HG02870 (cell line): ENCODE data around the gene GART.
"Not testable (repeated sequence)": the region's sequence is repeated elsewhere in the genome, so short reads cannot be mapped to it uniquely, and the experiment has no call there.

Experiments
- ATAC-seq: cut with Tn5 transposase; IDR thresholded peaks from one replicate; pipeline ENCODE4 v1.9.1; 2021; ENCODE audit warnings: mild to moderate bottlenecking, moderate library complexity; ENCODE audit not compliant: unreplicated experiment

GART gene

GRCh38 chr21:33541756-33542639 is at the start of gene GART:
Gene GART, minus strand, starts transcription at chr21:33542117. Its CDS starts 2,802 bp downstream, at chr21:33539315.
- ATAC-seq, result peak; percentile 48

DNA sequence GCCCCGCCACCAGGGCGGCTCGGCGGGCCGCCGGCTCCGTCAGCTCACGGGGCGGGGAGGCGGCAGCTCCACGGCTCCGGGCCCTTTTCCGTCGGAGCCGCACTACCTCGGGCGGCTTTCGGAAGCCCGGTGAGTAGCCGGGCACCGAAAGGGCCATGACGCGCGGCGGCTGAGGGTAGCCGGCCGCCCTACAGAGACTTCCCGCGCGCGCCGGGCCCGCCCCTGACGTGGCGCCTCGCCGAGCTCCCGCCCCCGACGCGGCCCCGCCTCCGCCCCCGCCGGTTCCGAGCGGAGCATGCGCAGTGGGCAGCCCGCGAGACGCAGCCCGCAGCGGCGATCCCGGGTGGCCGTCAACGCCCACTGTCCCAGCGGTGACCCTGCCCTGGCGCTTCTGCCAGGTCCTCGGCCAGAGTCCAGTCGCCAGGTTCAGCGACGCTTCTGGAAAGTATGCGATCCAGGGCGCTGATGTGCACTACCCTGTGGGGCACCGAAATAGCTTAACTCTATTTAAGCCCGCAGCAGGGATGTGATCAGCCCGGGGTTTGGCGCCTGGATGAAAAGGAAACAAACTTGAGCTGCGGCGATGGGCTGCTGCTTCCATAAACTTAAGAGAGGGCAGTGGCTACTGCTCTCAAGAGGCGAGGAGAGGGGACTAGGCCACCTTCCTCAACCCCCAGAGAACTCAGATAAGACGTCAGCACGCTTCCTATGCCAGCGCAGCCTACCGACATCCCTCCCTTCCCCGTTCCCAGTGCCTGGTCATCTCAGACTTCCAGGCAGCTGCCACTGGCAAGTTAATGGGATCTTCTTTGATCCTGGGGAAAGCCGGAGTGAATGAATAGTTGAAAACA is 46.8 kb upstream of the GART start, which contains the start of gene DONSON:
TSS of gene DONSON (minus strand) at position 200 of the 851 bp plus-strand sequence. CDS start at position 157, 43 bp downstream.
- ATAC-seq, result peak; percentile 84

GRCh38 chr21:33587792-33588484 is 46.0 kb upstream of the GART start:
- peak; percentile 40 for ATAC-seq

DNA sequence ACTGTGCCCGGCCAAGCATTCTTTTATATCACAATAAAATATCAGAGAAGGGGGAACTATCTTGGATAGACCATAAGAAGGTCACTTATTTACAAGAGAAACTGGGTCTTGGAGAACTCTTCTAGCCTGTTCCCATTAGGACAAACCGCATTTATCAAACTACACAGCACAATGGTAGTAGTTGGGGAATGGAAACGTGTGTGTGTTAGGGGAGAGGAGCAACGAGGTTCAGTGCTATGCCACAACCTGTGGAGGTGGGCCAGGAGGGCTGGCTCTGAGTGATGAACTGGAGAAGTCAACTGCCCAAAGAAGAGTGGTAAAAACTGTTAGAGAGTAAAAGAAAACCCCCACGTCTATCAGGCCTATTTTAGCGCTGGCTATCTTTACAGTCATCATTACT is 45.0 kb upstream of the GART start:
- ATAC-seq, result no peak

DNA sequence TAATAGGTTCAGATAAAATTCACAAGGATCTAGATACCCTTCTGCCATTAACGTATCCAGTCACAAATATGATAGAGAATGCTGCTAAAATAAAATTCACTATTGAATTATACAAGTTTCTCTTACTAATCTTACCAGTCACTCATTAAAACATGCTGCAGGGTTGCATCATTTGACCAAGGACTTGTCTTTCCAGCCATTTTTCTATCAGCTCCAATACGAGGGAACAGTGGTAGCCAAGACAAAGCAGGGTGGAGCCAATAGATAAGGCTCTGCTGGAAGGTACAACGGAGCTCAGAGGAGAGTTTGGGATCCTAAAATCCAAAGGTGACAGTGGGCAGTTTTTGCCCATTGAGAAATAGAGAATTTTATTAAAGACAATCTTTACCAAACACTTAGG is 42.5 kb upstream of the GART start:
- no peak for ATAC-seq

DNA sequence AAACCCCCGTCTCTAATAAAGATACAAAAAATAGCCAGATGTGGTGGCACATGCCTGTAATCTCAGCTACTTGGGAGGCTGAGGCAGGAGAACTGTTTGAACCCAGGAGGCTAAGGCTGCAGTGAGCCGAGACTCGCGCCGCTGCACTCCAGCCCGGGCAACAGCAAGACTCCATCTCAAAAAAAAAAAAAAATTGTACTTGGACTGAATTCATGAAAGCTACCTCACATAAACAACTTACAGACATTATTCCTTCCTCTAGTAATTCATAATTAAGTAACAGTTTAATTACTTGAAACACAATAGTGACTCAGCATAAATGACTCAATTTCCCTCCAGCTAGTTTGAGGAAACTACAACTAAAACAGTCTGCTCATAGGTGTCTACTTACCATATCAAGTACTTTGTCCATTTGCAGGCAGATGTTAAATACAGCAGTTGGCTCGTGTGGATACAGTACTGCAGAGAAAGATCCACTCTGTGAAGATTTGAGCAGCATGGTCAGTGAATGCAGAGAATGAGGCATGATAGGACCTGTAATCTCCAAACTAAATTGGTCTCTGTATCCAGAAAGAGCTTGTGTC is 37.1 kb upstream of the GART start:
- no peak for ATAC-seq

DNA sequence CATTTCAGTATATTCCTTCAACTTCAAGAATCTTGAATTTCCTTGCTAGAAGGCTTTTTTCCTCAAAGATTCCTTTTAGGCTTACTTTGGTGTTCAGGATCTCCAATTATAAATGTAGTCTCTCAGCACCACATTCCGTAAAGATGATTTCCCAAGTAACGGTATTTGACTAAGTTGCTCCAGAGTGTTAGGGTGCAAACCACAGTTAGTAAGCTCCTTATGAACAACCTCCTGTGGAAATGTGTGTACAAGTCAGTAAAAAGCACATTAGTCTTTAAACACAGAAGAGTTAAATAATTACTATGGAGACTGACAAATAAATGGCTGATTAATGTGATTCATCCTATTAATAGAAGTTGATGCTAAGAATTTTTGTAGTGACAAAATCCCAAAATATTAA is 36.3 kb upstream of the GART start:
- ATAC-seq, result no peak

- not testable (repeated sequence) for ATAC-seq
Measured at GRCh38 chr21:33576741-33577141, 34.8 kb upstream of the GART start.

DNA sequence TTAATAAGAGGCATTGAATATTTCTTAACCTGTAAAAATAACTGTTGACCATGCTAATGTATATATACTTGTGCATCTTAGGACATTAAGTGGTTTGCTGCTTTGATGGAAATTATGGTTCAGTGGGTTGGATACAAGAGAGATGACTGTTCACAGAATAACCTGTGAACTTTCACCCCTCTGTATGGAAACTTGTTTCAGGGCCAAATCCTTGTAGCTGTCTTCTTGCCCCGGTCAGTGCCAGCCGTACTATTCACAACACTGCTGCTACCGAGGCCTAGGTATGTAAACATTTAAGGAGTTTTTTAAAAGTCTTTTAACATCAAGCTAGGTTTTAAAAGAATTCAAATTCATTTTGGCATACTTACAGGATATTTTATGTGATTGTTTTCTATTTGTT is 30.4 kb upstream of the GART start:
- ATAC-seq, result no peak

- ATAC-seq, result no peak
Measured at GRCh38 chr21:33569991-33570390, 28.1 kb upstream of the GART start.

DNA sequence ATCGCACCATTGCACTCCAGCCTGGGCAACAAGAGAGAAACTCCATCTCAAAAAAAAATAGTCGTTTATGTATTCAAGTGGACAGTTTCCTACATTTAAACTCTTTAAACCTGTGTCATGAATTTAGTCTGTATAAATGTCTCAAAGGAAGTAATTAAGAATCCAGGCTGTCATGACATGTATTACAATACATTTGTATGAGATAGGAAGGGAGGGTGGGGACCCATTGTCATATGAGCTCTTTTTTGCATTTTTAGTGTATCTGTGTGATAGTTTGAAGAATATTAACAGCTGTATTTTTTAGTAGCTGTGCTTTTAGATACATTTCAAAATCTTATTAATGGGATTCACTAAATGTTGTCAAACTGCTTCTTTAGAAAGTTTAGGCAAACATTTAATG is 26.5 kb upstream of the GART start:
- no peak for ATAC-seq

- ATAC-seq, result no peak
Measured at GRCh38 chr21:33567914-33568313, 26.0 kb upstream of the GART start.

DNA sequence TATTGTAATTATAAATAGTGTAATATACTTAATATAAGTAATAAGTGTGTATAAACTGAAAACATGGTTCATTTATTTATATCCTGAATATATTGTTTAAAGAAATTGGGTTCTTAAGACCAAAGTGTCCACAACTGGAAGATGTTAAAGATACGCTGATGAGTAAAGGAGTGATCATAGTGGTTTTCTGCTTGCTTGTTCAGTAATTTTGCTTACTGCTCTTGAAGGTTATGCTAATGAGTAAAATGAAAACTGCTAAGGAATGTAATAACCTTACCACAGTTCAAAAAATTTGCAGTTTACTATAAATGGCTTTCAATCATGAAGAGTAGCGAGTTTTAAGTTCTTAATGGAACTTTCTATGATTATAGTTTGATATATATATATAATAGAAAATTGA is 24.6 kb upstream of the GART start:
- ATAC-seq, result no peak

GRCh38 chr21:33562389-33562788 is 20.5 kb upstream of the GART start:
- ATAC-seq, result no peak

- ATAC-seq, result no peak
Measured at GRCh38 chr21:33561373-33561772, 19.5 kb upstream of the GART start.

- ATAC-seq, result no peak
Measured at GRCh38 chr21:33560965-33561364, 19.0 kb upstream of the GART start.

- ATAC-seq, result no peak
Measured at GRCh38 chr21:33559813-33560212, 17.9 kb upstream of the GART start.

DNA sequence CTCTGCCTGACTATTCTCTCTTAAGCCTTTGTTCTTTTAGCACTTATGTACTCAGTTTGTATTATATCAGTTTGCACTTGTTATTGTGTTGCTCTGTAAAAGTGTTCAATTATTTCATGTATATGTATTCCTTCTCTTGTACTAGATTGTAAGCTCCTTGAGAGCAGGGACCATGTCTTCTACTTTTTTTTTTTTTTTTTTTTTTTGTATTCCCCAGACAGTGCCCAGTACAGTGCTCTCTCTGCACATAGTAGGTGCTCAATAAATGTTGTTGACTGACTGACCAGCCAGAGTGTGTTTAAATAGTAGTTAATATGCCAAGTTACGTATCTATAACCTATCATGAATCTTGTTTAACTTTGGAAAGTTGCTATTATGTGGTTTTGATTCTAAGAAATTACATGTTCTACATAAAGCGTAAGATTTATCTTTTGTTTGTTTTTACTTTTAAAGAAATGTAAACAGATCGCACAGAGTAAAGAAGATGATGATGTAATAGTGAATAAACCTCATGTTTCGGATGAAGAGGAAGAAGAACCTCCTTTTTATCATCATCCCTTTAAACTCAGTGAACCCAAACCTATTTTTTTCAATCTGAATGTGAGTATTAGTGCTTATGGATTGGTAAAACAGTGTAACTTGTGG is 17.0 kb upstream of the GART start:
- ATAC-seq, result no peak

DNA sequence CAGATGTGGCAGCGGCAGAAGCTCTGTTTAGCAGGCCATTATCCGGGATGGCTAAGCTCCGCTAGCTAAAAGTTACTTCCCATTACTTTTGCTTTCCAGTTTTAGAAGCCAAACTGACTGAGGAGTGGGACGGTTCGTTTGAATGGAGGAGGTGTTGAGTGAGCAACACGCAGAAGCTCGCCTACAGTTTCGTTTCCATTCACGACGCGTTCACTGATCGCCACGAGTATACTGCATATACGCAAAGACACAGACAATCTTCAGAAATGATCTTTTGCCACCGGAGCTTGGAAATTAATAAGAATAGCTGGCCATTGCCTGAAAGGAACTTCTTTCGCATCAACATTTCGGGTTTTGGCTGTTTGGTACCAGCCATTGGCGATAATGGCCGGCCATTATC is 15.5 kb upstream of the GART start:
- ATAC-seq, result no peak

GRCh38 chr21:33554982-33555344 is 13.0 kb upstream of the GART start:
- ATAC-seq, result no peak
